OCI-LY7 (cell line): ENCODE results near the gene DMAC2. TPM values are rescaled to one million over a fixed set of nuclear protein-coding genes. Genes with fewer than 3 reads are reported as not detected.

Experiments
- BruUV-seq: library from RNA; stranded (reverse); fragments of 400-500 nt; replicated peaks from 2 replicates; lab custom pipeline; 2021; lab: Mats Ljungman, UMichigan
- CTCF ChIA-PET: fragments of 300-600 bp; sonication (Branson Sonifier 250); formaldehyde crosslinking; loops from one replicate; lab custom pipeline; 2022; ENCODE audit warnings: antibody characterized with exemption; ENCODE audit not compliant: unreplicated experiment; lab: Charles Lee
- POLR2A ChIA-PET: fragments of 300-600 bp; sonication (Branson Sonifier 250); formaldehyde crosslinking; loops from one replicate; lab custom pipeline; 2022; ENCODE audit warnings: antibody characterized with exemption; lab: Charles Lee
- DNase-seq: peaks from one replicate; pipeline ENCODE4 v3.0.0-alpha.2; 2015; ENCODE audit warnings: low spot score
- H2AFZ ChIP-seq: fragments of 200-600 bp; sonication (generic), shearing (Covaris generic); 2 replicates; pipeline ENCODE4 v1.6.1; 2014; ENCODE audit warnings: mild to moderate bottlenecking, antibody characterized with exemption, low read length, moderate library complexity
- H3K27ac ChIP-seq: fragments of 200-600 bp; sonication (generic); 2 replicates; pipeline ENCODE4 v1.5.1; 2014; ENCODE audit warnings: mixed run types, low read depth, mild to moderate bottlenecking, moderate library complexity, low read length, inconsistent platforms; ENCODE audit not compliant: poor library complexity, severe bottlenecking
- H3K36me3 ChIP-seq: fragments of 200-600 bp; sonication (generic); 2 replicates; pipeline ENCODE4 v1.6.1; 2014; ENCODE audit warnings: mild to moderate bottlenecking, antibody characterized with exemption, low read length, moderate library complexity, mixed read lengths; ENCODE audit not compliant: insufficient read depth
- H3K4me1 ChIP-seq: fragments of 200-600 bp; sonication (generic); 2 replicates; pipeline ENCODE4 v1.5.1; 2014; ENCODE audit warnings: mild to moderate bottlenecking, low read length; ENCODE audit not compliant: insufficient read depth, poor library complexity, severe bottlenecking
- H3K4me2 ChIP-seq: fragments of 200-600 bp; sonication (generic); 2 replicates; pipeline ENCODE4 v1.6.1; 2014; ENCODE audit warnings: mild to moderate bottlenecking, low read length
- H3K4me3 ChIP-seq: fragments of 200-600 bp; sonication (generic); 2 replicates; pipeline ENCODE4 v1.5.1; 2014; ENCODE audit warnings: mild to moderate bottlenecking, low read depth, low read length; ENCODE audit not compliant: poor library complexity, severe bottlenecking
- H3K79me2 ChIP-seq: fragments of 200-600 bp; sonication (generic); 2 replicates; pipeline ENCODE4 v1.6.1; 2016; ENCODE audit warnings: low read depth, mild to moderate bottlenecking, low read length, moderate library complexity, mixed read lengths; ENCODE audit not compliant: insufficient read depth
- H3K9me2 ChIP-seq: fragments of 200-600 bp; sonication (generic); 2 replicates; pipeline ENCODE4 v1.6.1; 2016; ENCODE audit warnings: mild to moderate bottlenecking, low read length, mixed read lengths; ENCODE audit not compliant: insufficient read depth
- H3K9me3 ChIP-seq: fragments of 200-600 bp; sonication (generic); 2 replicates; pipeline ENCODE4 v1.6.1; 2014; ENCODE audit warnings: mild to moderate bottlenecking, mixed run types, low read length, mixed read lengths
- H4K20me1 ChIP-seq: fragments of 200-600 bp; sonication (generic); 2 replicates; pipeline ENCODE4 v1.6.1; 2014; ENCODE audit warnings: mild to moderate bottlenecking, antibody characterized with exemption, low read length, moderate library complexity, mixed read lengths; ENCODE audit not compliant: insufficient read depth
- EZH2phosphoT487 ChIP-seq: fragments of 200-600 bp; sonication (generic); IDR thresholded peaks from 2 replicates; pipeline ENCODE4 v1.6.1; 2018; ENCODE audit warnings: low read depth, borderline replicate concordance, mild to moderate bottlenecking, mixed run types, antibody characterized with exemption, low read length, moderate library complexity, mixed read lengths
- intact Hi-C: fragments of 100-400 bp; cut with micrococcal nuclease; formaldehyde crosslinking; loops from one replicate; pipeline ENCODE4 v1.10.0; 2022; ENCODE audit not compliant: unreplicated experiment
- total RNA-seq, 2 experiments: library from RNA; depleted of rRNA in 1 of 2; stranded (reverse); fragments of >200 nt in 1 of 2; shearing (Covaris generic) in 1 of 2; gene quantifications; 2 replicates each; pipeline ENCODE4 v1.2.3, GENCODE V29; 2014 to 2022
- TF ChIP-seq, protein P1 (sequence below): fragments of 200-600 bp; sonication (generic); conservative IDR thresholded peaks from 2 replicates; pipeline ENCODE4 v1.5.1; 2014; ENCODE audit warnings: mild to moderate bottlenecking, antibody characterized with exemption, low read length, moderate library complexity, mixed read lengths

Gene DMAC2
- total RNA-seq, 2 experiments from 2014 or later = 30.6 to 41.6 TPM

DNA sequence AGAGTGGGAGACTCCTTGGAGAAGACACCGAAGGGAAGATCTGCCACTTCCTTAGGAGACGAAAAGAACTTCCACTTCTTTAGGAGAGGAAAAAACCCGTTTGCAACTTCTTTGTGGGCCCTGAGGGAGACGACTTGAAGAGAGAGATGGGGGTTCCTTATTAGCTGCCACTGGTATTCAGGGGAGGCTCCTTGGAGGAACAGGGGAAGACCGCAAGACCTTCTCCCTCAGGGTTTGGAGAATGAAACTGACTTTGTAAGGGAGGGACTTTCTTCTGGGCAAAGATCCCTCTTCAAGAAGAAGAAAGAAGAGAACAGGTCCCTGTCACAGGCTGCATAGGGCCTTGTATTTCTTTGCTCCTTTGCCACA, 41.7 kb downstream of the DMAC2 start:
- Histone ChIP-seq H3K4me3 (peak overlapping the region; percentile 96), H2AFZ (peak overlapping the region; percentile 84), H3K9me2 (no peaks in the 10 kb centered on the region), H3K27ac (peak overlapping the region; percentile 59), H4K20me1 (no peaks in the 10 kb centered on the region), H3K4me1 (peaks cover 29% of the 10 kb centered on the region), H3K9me3 (no peaks in the 10 kb centered on the region), H3K36me3 (peaks cover 3% of the 10 kb centered on the region; the same call in 1 of the 2 replicates), H3K79me2 (peaks cover 34% of the 10 kb centered on the region), H3K4me2 (peak overlapping the region; percentile 87)
- intact Hi-C loops = no loop called here
- no TSS peak for BruUV-seq
- DNase-seq = no peak
- TF ChIP-seq EZH2phosphoT487 = no peak
- TF ChIP-seq, protein P1, sequence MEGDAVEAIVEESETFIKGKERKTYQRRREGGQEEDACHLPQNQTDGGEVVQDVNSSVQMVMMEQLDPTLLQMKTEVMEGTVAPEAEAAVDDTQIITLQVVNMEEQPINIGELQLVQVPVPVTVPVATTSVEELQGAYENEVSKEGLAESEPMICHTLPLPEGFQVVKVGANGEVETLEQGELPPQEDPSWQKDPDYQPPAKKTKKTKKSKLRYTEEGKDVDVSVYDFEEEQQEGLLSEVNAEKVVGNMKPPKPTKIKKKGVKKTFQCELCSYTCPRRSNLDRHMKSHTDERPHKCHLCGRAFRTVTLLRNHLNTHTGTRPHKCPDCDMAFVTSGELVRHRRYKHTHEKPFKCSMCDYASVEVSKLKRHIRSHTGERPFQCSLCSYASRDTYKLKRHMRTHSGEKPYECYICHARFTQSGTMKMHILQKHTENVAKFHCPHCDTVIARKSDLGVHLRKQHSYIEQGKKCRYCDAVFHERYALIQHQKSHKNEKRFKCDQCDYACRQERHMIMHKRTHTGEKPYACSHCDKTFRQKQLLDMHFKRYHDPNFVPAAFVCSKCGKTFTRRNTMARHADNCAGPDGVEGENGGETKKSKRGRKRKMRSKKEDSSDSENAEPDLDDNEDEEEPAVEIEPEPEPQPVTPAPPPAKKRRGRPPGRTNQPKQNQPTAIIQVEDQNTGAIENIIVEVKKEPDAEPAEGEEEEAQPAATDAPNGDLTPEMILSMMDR = no peak
- POLR2A ChIA-PET = interaction anchor here (0.9 kb wide), 1 partner anchor 34 kb away, joined by 3 read pairs; the partner anchor contains the start of gene B9D2
- CTCF ChIA-PET = no interaction called here

DNA sequence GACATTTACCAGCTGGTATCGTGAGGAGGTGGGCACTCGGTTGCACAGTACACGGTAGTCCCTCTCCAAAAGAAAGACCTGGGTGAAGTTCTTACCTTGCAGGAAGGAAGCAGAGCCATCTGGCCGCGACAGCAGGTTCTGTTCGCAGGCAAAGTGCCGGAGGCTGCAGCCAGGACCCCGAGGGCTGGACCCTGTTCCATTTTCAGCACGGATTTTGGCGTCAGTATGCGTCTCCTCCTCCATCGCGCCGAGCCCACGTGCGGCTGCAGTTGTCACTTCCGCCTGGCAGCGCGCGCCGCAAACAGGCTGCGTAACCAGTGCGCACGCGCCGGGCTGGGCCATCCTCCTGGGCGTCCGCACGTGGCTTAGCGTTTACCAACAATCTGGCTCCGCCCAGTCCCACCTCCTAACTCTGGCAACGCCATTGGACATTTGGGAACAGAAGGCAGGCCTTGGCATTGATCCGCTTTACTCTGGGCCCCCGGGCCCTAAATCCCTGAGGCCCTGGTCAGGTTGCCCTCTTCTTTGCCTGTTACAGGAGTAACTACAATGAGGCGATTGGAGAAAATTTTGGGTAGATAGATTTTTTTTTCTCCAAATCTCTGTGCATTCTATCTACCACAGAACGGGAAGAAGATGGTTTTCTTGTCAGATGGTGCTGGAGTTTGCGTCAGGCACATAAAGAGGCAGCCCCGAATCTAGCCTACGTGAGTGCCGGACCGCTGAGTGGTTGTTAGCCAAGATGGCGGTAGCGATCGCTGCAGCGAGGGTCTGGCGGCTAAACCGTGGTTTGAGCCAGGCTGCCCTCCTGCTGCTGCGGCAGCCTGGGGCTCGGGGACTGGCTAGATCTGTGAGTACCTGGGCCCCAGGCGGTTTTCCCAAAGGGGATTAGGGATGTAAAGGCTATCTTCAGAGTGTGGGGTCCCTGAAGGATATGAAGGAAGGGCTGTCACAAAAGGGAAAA, 42.3 kb downstream of the DMAC2 start, which contains the start of the genes BCKDHA and EXOSC5:
TSS of gene BCKDHA (plus strand) at position 733 of the 964 bp plus-strand sequence. CDS start at position 743, 10 bp downstream.
TSS of gene EXOSC5 (minus strand) at position 274 of the 964 bp plus-strand sequence. CDS start at position 243, 31 bp downstream.
- H2AFZ ChIP-seq = peak within 1 kb of the TSS; percentile 84
- H3K9me2 ChIP-seq = no peaks in the 10 kb centered on the region
- peak within 1 kb of the TSS; percentile 59 for H3K27ac ChIP-seq
- no peaks in the 10 kb centered on the region for H3K9me3 ChIP-seq
- H3K4me3 ChIP-seq = peak within 1 kb of the TSS; percentile 96
- ChIA-PET CTCF (no interaction called here), POLR2A (interaction anchor here (0.7 kb wide), 1 partner anchor 1350 kb away, joined by 4 read pairs; no protein-coding TSS in a partner anchor)
- peaks cover 34% of the 10 kb centered on the region for H3K79me2 ChIP-seq
- peak; percentile 100 for DNase-seq
- H3K4me1 ChIP-seq = peaks cover 29% of the 10 kb centered on the region
- intact Hi-C loops = no loop called here
- peaks cover 3% of the 10 kb centered on the region; the same call in 1 of the 2 replicates for H3K36me3 ChIP-seq
- H4K20me1 ChIP-seq = no peaks in the 10 kb centered on the region
- peak within 1 kb of the TSS; percentile 87 for H3K4me2 ChIP-seq
- BruUV-seq = TSS peak; percentile 86
- TF ChIP-seq EZH2phosphoT487 = no peak
- TF ChIP-seq, protein P1 = no peak
